Gastroesophageal sphincter (tissue), 3 donors: Measurements from ENCODE around the gene MYO15B.

Experiments
- CTCF ChIP-seq, 4 experiments: fragments of 200-600 bp in 2 of 4; fragments of 450-650 bp in 2 of 4; sonication (generic) in 1 of 4; IDR thresholded peaks; one replicate each; pipeline ENCODE4 v1.5.1; 2017 to 2019; ENCODE audit warnings: antibody characterized with exemption in 4 of 4, mild to moderate bottlenecking in 2 of 4, moderate library complexity in 2 of 4
- POLR2A ChIP-seq, 2 donors: fragments of 450-650 bp; IDR thresholded peaks; one replicate each; pipeline ENCODE4 v1.6.1; 2017; ENCODE audit warnings: antibody characterized with exemption in 2 of 2, mild to moderate bottlenecking in 2 of 2, moderate library complexity in 1 of 2
- POLR2AphosphoS5 ChIP-seq: sonication (generic); formaldehyde crosslinking; IDR thresholded peaks from one replicate; pipeline ENCODE4 v1.6.1; 2017; ENCODE audit warnings: antibody characterized with exemption

- TF ChIP-seq CTCF (IDR thresholded peaks at IDR 0.05) (no peak), POLR2A (IDR thresholded peaks at IDR 0.05) (no peak), POLR2AphosphoS5 (no peak)
These were observed 46.6 kb upstream of the MYO15B start for GRCh38 chr17:75540923-75541503.
